Activated naive CD8-positive, alpha-beta T cell treated with anti-CD3 and anti-CD28 coated beads, Interleukin-2, amount 10 ng/mL, durations not matched to agents 7 days and 5 days (primary cell): ENCODE measurements around the gene ATG4C. TPM values are rescaled to one million over a fixed set of nuclear protein-coding genes. Genes with fewer than 3 reads are reported as not detected.

Experiments used
- ATAC-seq: fragments of 150-1000 bp; cut with Tn5 transposase; one replicate; pipeline ENCODE4 v1.10.0; 2021; ENCODE audit warnings: low read depth, moderate library complexity
- POLR2A ChIA-PET: fragments of 350-600 bp; sonication (Branson Sonifier 250); formaldehyde crosslinking; loops from one replicate; lab custom pipeline; 2021; ENCODE audit warnings: antibody characterized with exemption; lab: Charles Lee
- DNase-seq: peaks from one replicate; pipeline ENCODE4 v3.0.0; 2021
- H3K27ac Mint-ChIP-seq: one replicate; pipeline ENCODE4 v1.8.0; 2022; ENCODE audit warnings: mild to moderate bottlenecking, mixed read lengths
- H3K27me3 Mint-ChIP-seq: one replicate; pipeline ENCODE4 v1.8.0; 2022; ENCODE audit warnings: mild to moderate bottlenecking, moderate library complexity, mixed read lengths
- H3K36me3 Mint-ChIP-seq: one replicate; pipeline ENCODE4 v1.8.0; 2021; ENCODE audit warnings: mild to moderate bottlenecking, mixed read lengths
- H3K4me1 Mint-ChIP-seq: one replicate; pipeline ENCODE4 v1.8.0; 2021; ENCODE audit warnings: mixed read lengths
- H3K4me3 Mint-ChIP-seq: one replicate; pipeline ENCODE4 v1.8.0; 2022; ENCODE audit warnings: mild to moderate bottlenecking, moderate library complexity, mixed read lengths
- H3K9me3 Mint-ChIP-seq: one replicate; pipeline ENCODE4 v1.8.0; 2021; ENCODE audit warnings: mixed read lengths
- total RNA-seq, 2 experiments: library from RNA; stranded (reverse); gene quantifications; one replicate each; pipeline ENCODE4 v1.2.3, GENCODE V29; 2021

The ATG4C gene
- total RNA-seq, 2 experiments from 2014 or later = 12.9 to 17.2 TPM

DNA sequence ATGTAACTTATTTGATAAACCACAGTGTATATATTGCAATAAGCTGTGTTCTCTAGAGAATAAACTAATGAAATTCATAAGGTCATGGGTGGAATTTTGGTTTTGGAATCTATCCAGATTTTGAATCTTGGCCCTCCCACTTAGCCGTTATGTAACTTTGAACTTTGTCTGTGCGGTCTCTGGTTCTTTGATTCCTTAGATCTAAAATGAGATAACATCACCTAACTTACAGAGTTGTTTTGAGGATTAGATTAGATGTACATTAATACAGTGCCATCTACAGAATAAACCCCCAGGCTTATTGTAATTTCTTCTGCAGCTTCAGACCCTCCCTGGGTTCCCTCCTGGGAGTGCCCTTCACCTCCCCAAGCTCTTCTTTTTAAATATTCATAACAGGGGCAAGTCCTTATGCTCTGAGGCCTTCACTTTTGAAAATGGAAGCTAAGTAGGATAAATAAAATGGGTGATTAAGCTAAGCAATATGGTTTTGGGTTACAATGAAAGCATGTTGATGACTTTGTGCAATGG is 124.3 kb downstream of the ATG4C start:
- no peak for ATAC-seq
- Mint-ChIP-seq H3K4me3 (no peak overlapping the region), H3K27me3 (peaks cover 5% of the 10 kb centered on the region), H3K9me3 (no peaks in the 10 kb centered on the region), H3K36me3 (no peaks in the 10 kb centered on the region), H3K4me1 (peaks cover 2% of the 10 kb centered on the region), H3K27ac (no peak overlapping the region)
- POLR2A ChIA-PET = no interaction called here
- no peak for DNase-seq

- Mint-ChIP-seq H3K9me3 (no peaks in the 10 kb centered on the region), H3K4me1 (peaks cover 2% of the 10 kb centered on the region), H3K36me3 (no peaks in the 10 kb centered on the region), H3K4me3 (no peak overlapping the region), H3K27me3 (peaks cover 13% of the 10 kb centered on the region), H3K27ac (no peak overlapping the region)
- POLR2A ChIA-PET = no interaction called here
- ATAC-seq (no peak), DNase-seq (no peak)
Observed at GRCh38 chr1:62912028-62912638, 128.2 kb downstream of the ATG4C start.

Other genes with a start within 250 kb of the ATG4C start
- gene ANGPTL3, start 186.6 kb upstream of the ATG4C start, total RNA-seq = not detected
- 1 to 10 TPM; 5.8 to 7.1 TPM for gene DOCK7, start 95.7 kb upstream of the ATG4C start, total RNA-seq